ENCODE data around the gene NLRP10. TPM values are rescaled to one million over a fixed set of nuclear protein-coding genes. Genes with fewer than 3 reads are reported as not detected.

Gene NLRP10
- polyA plus RNA-seq, 1 experiment = 2.8 TPM

GRCh38 chr11:7964261-7964660 is 986 bp downstream of the NLRP10 start:
- no peaks in the 10 kb centered on the region for H3K27me3 ChIP-seq (ENCODE audit: control insufficient read depth, insufficient read depth, low read length)
- ChIA-PET CTCF (interaction anchor here (1.3 to 3.4 kb wide), 6 partner anchors 22 to 135 kb away, joined by 4 to 27 read pairs (median 6); partner anchors contain the start of gene EIF3F), POLR2A (interaction anchor here (1.1 to 2.3 kb wide), 2 partner anchors 13 to 23 kb away, joined by 5 to 24 read pairs; partner anchors contain the start of gene EIF3F)
- no peak for TF ChIP-seq CTCF (IDR thresholded peaks at IDR 0.05; ENCODE audit: low read depth, low read length)
- H3K4me3 ChIP-seq (ENCODE audit: low read depth, low read length) = no peak overlapping the region
- peak overlapping the region; percentile 98 for H3K27ac ChIP-seq (ENCODE audit: low read depth, low read length)
- DNase-seq (ENCODE audit: low read depth, low spot score) = no peak
- peaks cover 12% of the 10 kb centered on the region for H3K9me3 ChIP-seq (ENCODE audit: control insufficient read depth, insufficient read depth, low read length)

- CTCF ChIA-PET = no interaction called here
- DNase-seq (ENCODE audit: low read depth, low spot score) = no peak
Measured at GRCh38 chr11:7955191-7955590, 10.1 kb downstream of the NLRP10 start.

GRCh38 chr11:7949934-7950333 is 15.3 kb downstream of the NLRP10 start:
- H3K4me3 ChIP-seq (ENCODE audit: low read depth, low read length) = no peak overlapping the region
- TF ChIP-seq CTCF (IDR thresholded peaks at IDR 0.05; ENCODE audit: low read depth, low read length) = no peak
- no peaks in the 10 kb centered on the region for H3K27me3 ChIP-seq (ENCODE audit: control insufficient read depth, insufficient read depth, low read length)
- POLR2A ChIA-PET = no interaction called here
- no peak for DNase-seq (ENCODE audit: low read depth, low spot score)
- H3K9me3 ChIP-seq (ENCODE audit: control insufficient read depth, insufficient read depth, low read length) = peaks cover under 1% of the 10 kb centered on the region; the same call in 1 of the 2 replicates
- CTCF ChIA-PET = interaction anchor here (1.2 to 2.0 kb wide), 2 partner anchors 37 to 56 kb away, joined by 4 to 10 read pairs; partner anchors contain the start of gene EIF3F
- H3K27ac ChIP-seq (ENCODE audit: low read depth, low read length) = no peak overlapping the region

More at GRCh38 chr11:7955191-7955590, 10.1 kb downstream of the NLRP10 start:
- TF ChIP-seq CTCF (IDR thresholded peaks at IDR 0.05; ENCODE audit: low read depth, low read length) = no peak
- H3K4me3 ChIP-seq (ENCODE audit: low read depth, low read length) = no peak overlapping the region
- H3K9me3 ChIP-seq (ENCODE audit: control insufficient read depth, insufficient read depth, low read length) = no peaks in the 10 kb centered on the region; the same call in 1 of the 2 replicates
- H3K27ac ChIP-seq (ENCODE audit: low read depth, low read length) = no peak overlapping the region
- POLR2A ChIA-PET = no interaction called here
- H3K27me3 ChIP-seq (ENCODE audit: control insufficient read depth, insufficient read depth, low read length) = no peaks in the 10 kb centered on the region

GRCh38 chr11:7944123-7944522 is 21.1 kb downstream of the NLRP10 start:
- TF ChIP-seq CTCF (IDR thresholded peaks at IDR 0.05; ENCODE audit: low read depth, low read length) = no peak
- Histone ChIP-seq H3K9me3 (ENCODE audit: control insufficient read depth, insufficient read depth, low read length) (peaks cover 4% of the 10 kb centered on the region; the same call in 1 of the 2 replicates), H3K4me3 (ENCODE audit: low read depth, low read length) (no peak overlapping the region), H3K27ac (ENCODE audit: low read depth, low read length) (no peak overlapping the region), H3K27me3 (ENCODE audit: control insufficient read depth, insufficient read depth, low read length) (no peaks in the 10 kb centered on the region)
- ChIA-PET POLR2A (no interaction called here), CTCF (interaction anchor here (1.2 kb wide), 1 partner anchor 43 kb away, joined by 5 read pairs; the partner anchor contains the start of gene EIF3F)
- no peak for DNase-seq (ENCODE audit: low read depth, low spot score)

GRCh38 chr11:7941608-7942007 is 23.6 kb downstream of the NLRP10 start, which contains the start of gene OR10A3:
TSS of gene OR10A3 (minus strand) at chr11:7941708. CDS start at chr11:7939520, 2,188 bp downstream.
- no peak within 1 kb of the TSS for H3K27ac ChIP-seq (ENCODE audit: low read depth, low read length)
- DNase-seq (ENCODE audit: low read depth, low spot score) = no peak
- no peak for TF ChIP-seq CTCF (IDR thresholded peaks at IDR 0.05; ENCODE audit: low read depth, low read length)
- H3K9me3 ChIP-seq (ENCODE audit: control insufficient read depth, insufficient read depth, low read length) = peaks cover 4% of the 10 kb centered on the region; the same call in 1 of the 2 replicates
- no peak within 1 kb of the TSS for H3K4me3 ChIP-seq (ENCODE audit: low read depth, low read length)
- POLR2A ChIA-PET = no interaction called here
- H3K27me3 ChIP-seq (ENCODE audit: control insufficient read depth, insufficient read depth, low read length) = no peaks in the 10 kb centered on the region
- CTCF ChIA-PET = no interaction called here
